A549 (cell line): ENCODE results near the gene POU2F3.

Source experiments
- HMGXB4 ChIP-seq: fragments of 250-450 bp; sonication (Bioruptor Pico); IDR thresholded peaks from 2 replicates; pipeline ENCODE4 v1.5.0; 2021; ENCODE audit warnings: mild to moderate bottlenecking, moderate library complexity, borderline replicate concordance
- JUNB ChIP-seq: fragments of >200 bp; sonication (Bioruptor Twin); formaldehyde crosslinking; IDR thresholded peaks from 2 replicates; pipeline ENCODE4 v1.6.1; 2016
- MAFK ChIP-seq: fragments of 450-650 bp; IDR thresholded peaks from 2 replicates; pipeline ENCODE4 v1.6.1; 2014; ENCODE audit not compliant: partially characterized antibody
- PHF8 ChIP-seq: fragments of 200-600 bp; sonication (generic); IDR thresholded peaks from 2 replicates; pipeline ENCODE4 v1.6.1; 2016; ENCODE audit warnings: low read depth, mild to moderate bottlenecking, antibody characterized with exemption, moderate library complexity, borderline replicate concordance
- POLR2A ChIP-seq: IDR thresholded peaks from 2 replicates; pipeline ENCODE4 v1.6.1; 2012; ENCODE audit warnings: mild to moderate bottlenecking, low read length
- POLR2AphosphoS2 ChIP-seq: conservative IDR thresholded peaks from 2 replicates; pipeline ENCODE4 v1.6.1; 2012; ENCODE audit warnings: low read length, improper control_type of control experiment, inconsistent platforms
- RFX5 ChIP-seq: fragments of 450-650 bp; IDR thresholded peaks from 2 replicates; pipeline ENCODE4 v1.7.1; 2014; ENCODE audit warnings: antibody characterized with exemption, mild to moderate bottlenecking, moderate library complexity
- SMC3 ChIP-seq: fragments of >200 bp; sonication (Bioruptor Twin); formaldehyde crosslinking; IDR thresholded peaks from 3 replicates; pipeline ENCODE4 v1.6.1; 2018; ENCODE audit warnings: inconsistent platforms
- TF ChIP-seq, protein P1 (sequence below): fragments of >200 bp; sonication (Bioruptor Twin); formaldehyde crosslinking; IDR thresholded peaks from 3 replicates; pipeline ENCODE4 v1.5.1; 2016

DNA sequence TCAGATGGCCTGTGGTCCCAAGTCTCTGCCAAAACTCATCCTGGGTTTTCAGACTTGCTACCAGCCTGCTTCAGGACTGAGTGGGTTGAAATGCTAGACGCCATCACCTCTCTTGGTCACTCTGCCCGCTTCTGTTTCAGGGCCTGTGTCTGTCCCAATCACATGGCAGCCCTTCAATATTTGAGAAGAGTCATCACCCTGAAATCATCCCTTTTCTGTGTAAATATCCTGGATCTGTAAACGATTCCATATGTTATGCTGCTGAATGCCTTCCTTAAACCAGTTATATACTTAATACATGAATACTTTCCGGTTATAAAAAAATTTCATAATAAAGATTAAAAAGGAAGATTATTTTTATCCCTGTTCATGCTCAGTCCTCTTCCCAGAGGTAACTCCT is 45.3 kb downstream of the POU2F3 start:
- no peak for TF ChIP-seq SMC3
- no peak for TF ChIP-seq POLR2A
- TF ChIP-seq, protein P1, sequence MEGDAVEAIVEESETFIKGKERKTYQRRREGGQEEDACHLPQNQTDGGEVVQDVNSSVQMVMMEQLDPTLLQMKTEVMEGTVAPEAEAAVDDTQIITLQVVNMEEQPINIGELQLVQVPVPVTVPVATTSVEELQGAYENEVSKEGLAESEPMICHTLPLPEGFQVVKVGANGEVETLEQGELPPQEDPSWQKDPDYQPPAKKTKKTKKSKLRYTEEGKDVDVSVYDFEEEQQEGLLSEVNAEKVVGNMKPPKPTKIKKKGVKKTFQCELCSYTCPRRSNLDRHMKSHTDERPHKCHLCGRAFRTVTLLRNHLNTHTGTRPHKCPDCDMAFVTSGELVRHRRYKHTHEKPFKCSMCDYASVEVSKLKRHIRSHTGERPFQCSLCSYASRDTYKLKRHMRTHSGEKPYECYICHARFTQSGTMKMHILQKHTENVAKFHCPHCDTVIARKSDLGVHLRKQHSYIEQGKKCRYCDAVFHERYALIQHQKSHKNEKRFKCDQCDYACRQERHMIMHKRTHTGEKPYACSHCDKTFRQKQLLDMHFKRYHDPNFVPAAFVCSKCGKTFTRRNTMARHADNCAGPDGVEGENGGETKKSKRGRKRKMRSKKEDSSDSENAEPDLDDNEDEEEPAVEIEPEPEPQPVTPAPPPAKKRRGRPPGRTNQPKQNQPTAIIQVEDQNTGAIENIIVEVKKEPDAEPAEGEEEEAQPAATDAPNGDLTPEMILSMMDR, result no peak
- TF ChIP-seq JUNB, result no peak
- TF ChIP-seq POLR2AphosphoS2, result no peak
- TF ChIP-seq HMGXB4 (CRISPR knock-in tag), result no peak
- TF ChIP-seq RFX5, result no peak
- TF ChIP-seq MAFK, result no peak
- no peak for TF ChIP-seq PHF8
